ENCODE data around the gene QPCTL.

QPCTL gene

DNA sequence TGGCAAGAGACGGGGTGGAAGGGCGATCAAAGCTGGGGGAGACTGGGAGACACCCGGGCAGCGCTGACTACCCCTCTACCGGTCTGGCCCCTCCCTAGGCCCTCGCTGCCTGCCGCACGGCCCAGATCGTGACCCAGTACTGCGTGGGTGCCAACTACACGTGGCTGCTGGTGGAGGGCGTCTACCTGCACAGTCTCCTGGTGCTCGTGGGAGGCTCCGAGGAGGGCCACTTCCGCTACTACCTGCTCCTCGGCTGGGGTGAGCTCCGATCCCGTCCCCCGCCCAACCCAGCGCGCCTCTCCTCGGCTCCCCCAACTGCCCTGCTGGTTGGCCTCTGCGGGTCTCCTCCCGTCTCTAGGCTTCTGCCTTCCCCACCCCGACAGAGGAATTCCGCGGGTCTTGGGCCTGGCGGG, 15.6 kb upstream of the QPCTL start:
- no peaks in the 10 kb centered on the region for H3K4me1 ChIP-seq (ENCODE audit: insufficient read depth, poor library complexity, severe bottlenecking)
- no peaks in the 10 kb centered on the region for H3K36me3 ChIP-seq (ENCODE audit: low read depth)
- H3K27me3 ChIP-seq (ENCODE audit: insufficient read depth, poor library complexity, severe bottlenecking) = no peaks in the 10 kb centered on the region
- no peak for TF ChIP-seq CTCF (IDR thresholded peaks at IDR 0.05; ENCODE audit: poor library complexity, severe bottlenecking)
- H3K27ac ChIP-seq (ENCODE audit: poor library complexity, severe bottlenecking) = no peak overlapping the region
- DNase-seq (ENCODE audit: low spot score) = no peak
- peak overlapping the region; percentile 33 for H3K4me3 ChIP-seq (ENCODE audit: severe bottlenecking)
- H3K9me3 ChIP-seq (ENCODE audit: severe bottlenecking) = no peaks in the 10 kb centered on the region
- peak; percentile 14 for ATAC-seq (ENCODE audit: low read depth)

DNA sequence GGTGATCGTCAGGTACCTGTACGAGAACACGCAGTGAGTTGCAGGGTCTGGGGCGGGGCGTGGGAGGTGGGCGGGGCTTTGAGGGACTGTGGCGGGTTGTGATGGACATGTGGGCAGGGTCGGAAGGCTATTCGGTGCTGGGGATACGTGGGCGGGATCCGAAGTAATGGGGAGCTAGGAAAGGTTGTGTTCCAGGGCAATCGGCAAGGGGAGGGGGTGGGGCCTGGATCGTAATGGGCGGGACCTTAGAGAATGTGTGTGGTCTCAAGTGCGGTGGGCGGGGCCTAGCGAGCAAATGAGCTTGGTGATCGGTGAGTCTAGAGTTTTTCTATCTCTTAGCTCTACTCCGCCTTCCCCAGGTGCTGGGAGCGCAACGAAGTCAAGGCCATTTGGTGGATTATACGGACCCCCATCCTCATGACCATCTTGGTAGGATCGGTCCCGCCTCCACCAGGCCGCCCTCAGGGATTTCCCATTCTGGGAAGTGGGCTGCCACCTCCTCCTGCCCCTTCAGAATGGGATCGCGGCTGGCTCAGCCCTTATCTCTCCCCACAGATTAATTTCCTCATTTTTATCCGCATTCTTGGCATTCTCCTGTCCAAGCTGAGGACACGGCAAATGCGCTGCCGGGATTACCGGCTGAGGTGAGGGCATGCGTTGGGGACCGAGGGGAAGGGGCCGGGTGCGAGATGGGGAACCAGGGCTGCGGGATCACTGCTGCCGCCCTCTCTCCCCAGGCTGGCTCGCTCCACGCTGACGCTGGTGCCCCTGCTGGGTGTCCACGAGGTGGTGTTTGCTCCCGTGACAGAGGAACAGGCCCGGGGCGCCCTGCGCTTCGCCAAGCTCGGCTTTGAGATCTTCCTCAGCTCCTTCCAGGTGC, 14.9 kb upstream of the QPCTL start:
- ATAC-seq (ENCODE audit: low read depth) = peak; percentile 85
- TF ChIP-seq CTCF (IDR thresholded peaks at IDR 0.05; ENCODE audit: poor library complexity, severe bottlenecking) = peak; percentile 38
- Histone ChIP-seq H3K27me3 (ENCODE audit: insufficient read depth, poor library complexity, severe bottlenecking) (no peaks in the 10 kb centered on the region), H3K4me3 (ENCODE audit: severe bottlenecking) (peak overlapping the region; percentile 33), H3K27ac (ENCODE audit: poor library complexity, severe bottlenecking) (no peak overlapping the region), H3K9me3 (ENCODE audit: severe bottlenecking) (no peaks in the 10 kb centered on the region), H3K36me3 (ENCODE audit: low read depth) (no peaks in the 10 kb centered on the region), H3K4me1 (ENCODE audit: insufficient read depth, poor library complexity, severe bottlenecking) (no peaks in the 10 kb centered on the region)
- peak; percentile 98 for DNase-seq (ENCODE audit: low spot score)

- Histone ChIP-seq H3K27ac (ENCODE audit: poor library complexity, severe bottlenecking) (peak overlapping the region; percentile 25), H3K27me3 (ENCODE audit: insufficient read depth, poor library complexity, severe bottlenecking) (no peaks in the 10 kb centered on the region), H3K4me3 (ENCODE audit: severe bottlenecking) (peak overlapping the region; percentile 15), H3K9me3 (ENCODE audit: severe bottlenecking) (no peaks in the 10 kb centered on the region), H3K4me1 (ENCODE audit: insufficient read depth, poor library complexity, severe bottlenecking) (no peaks in the 10 kb centered on the region), H3K36me3 (ENCODE audit: low read depth) (peaks cover 18% of the 10 kb centered on the region)
- peak; percentile 76 for DNase-seq (ENCODE audit: low spot score)
- TF ChIP-seq CTCF (IDR thresholded peaks at IDR 0.05; ENCODE audit: poor library complexity, severe bottlenecking) = peak; percentile 97
- ATAC-seq (ENCODE audit: low read depth) = peak; percentile 76
Measured at GRCh38 chr19:45681391-45682015, 11.0 kb upstream of the QPCTL start.

DNA sequence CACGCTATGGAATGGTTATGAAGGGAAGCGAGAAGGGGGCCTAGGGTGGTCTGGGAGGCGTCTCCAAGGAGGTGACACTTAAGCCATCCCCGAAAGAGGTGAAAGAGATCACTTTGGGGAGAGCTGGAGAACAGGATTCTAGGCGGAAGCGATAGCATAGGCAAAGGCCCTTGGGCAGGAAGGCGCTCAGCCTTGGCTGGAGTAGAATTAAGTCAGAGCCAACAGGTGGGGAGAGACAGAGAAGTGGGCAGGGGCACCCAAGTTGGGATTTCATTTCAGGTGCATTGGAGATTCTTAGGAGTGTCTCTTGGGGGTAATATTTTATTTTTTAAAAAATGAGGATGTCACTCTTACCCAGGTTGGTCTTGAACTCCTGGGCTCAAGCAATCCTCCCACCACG, 10.3 kb upstream of the QPCTL start:
- Histone ChIP-seq H3K4me3 (ENCODE audit: severe bottlenecking) (no peak overlapping the region), H3K9me3 (ENCODE audit: severe bottlenecking) (no peaks in the 10 kb centered on the region), H3K27ac (ENCODE audit: poor library complexity, severe bottlenecking) (peak overlapping the region; percentile 25), H3K4me1 (ENCODE audit: insufficient read depth, poor library complexity, severe bottlenecking) (no peaks in the 10 kb centered on the region), H3K36me3 (ENCODE audit: low read depth) (peaks cover 24% of the 10 kb centered on the region), H3K27me3 (ENCODE audit: insufficient read depth, poor library complexity, severe bottlenecking) (no peaks in the 10 kb centered on the region)
- ATAC-seq (ENCODE audit: low read depth) (no peak), DNase-seq (ENCODE audit: low spot score) (no peak)
- no peak for TF ChIP-seq CTCF (IDR thresholded peaks at IDR 0.05; ENCODE audit: poor library complexity, severe bottlenecking)
